HepG2 (cell line): Measurements from ENCODE around the gene POLL. TPM values are rescaled to one million over a fixed set of nuclear protein-coding genes. Genes with fewer than 3 reads are reported as not detected.

Experiments used
- ARID2 ChIP-seq: sonication (generic); formaldehyde crosslinking; IDR thresholded peaks from 2 replicates; pipeline ENCODE4 v1.8.1; 2022; ENCODE audit warnings: mild to moderate bottlenecking, missing genetic modification reagents, borderline replicate concordance
- ASH2L ChIP-seq: fragments of 300-600, 200-600 bp; sonication (generic); IDR thresholded peaks from 2 replicates; pipeline ENCODE4 v1.7.0; 2017; ENCODE audit warnings: low read depth, mild to moderate bottlenecking, moderate library complexity, mixed read lengths, low read length; ENCODE audit not compliant: insufficient read length
- ATF7-NPFF ChIP-seq: sonication (generic); formaldehyde crosslinking; IDR thresholded peaks from 2 replicates; pipeline ENCODE4 v1.8.1; 2023; ENCODE audit warnings: mild to moderate bottlenecking, low read depth, missing genetic modification reagents, moderate library complexity
- EHMT2 ChIP-seq: fragments of 200-600 bp; sonication (generic); IDR thresholded peaks from 2 replicates; pipeline ENCODE4 v1.7.0; 2017; ENCODE audit warnings: antibody characterized with exemption, low read depth, low read length, borderline replicate concordance
- FOSL2 ChIP-seq: sonication (generic); formaldehyde crosslinking; IDR thresholded peaks from 2 replicates; pipeline ENCODE4 v1.4.0; 2020; ENCODE audit warnings: missing genetic modification reagents
- GABPA ChIP-seq, 2 experiments: IDR thresholded peaks; 2 replicates each; pipeline ENCODE4 v1.6.1; 2011 to 2016; ENCODE audit warnings: low read depth in 2 of 2, low read length in 1 of 2, missing biosample characterization in 1 of 2, missing genetic modification characterization in 1 of 2
- HDAC6 ChIP-seq: fragments of 200-600 bp; sonication (generic); IDR thresholded peaks from 2 replicates; pipeline ENCODE4 v1.7.0; 2017; ENCODE audit warnings: mild to moderate bottlenecking, antibody characterized with exemption, low read length, low read depth
- HMGXB3 ChIP-seq: sonication (generic); formaldehyde crosslinking; IDR thresholded peaks from 2 replicates; pipeline ENCODE4 v1.4.0; 2020; ENCODE audit warnings: missing genetic modification reagents, borderline replicate concordance
- KLF15 ChIP-seq: sonication (generic); formaldehyde crosslinking; IDR thresholded peaks from 2 replicates; pipeline ENCODE4 v1.8.1; 2023; ENCODE audit warnings: borderline replicate concordance, mild to moderate bottlenecking, inconsistent platforms, missing genetic modification reagents, mixed read lengths
- KLF16 ChIP-seq, 2 experiments: sonication (generic) in 1 of 2; formaldehyde crosslinking in 1 of 2; IDR thresholded peaks; 2 replicates each; pipeline versions ENCODE4 v1.6.1 to v1.8.0; 2016 to 2023; ENCODE audit warnings: missing genetic modification reagents in 2 of 2, missing compliant biosample characterization in 1 of 2
- MTA1 ChIP-seq: sonication (generic); formaldehyde crosslinking; IDR thresholded peaks from 2 replicates; pipeline ENCODE4 v1.4.0; 2020; ENCODE audit warnings: missing genetic modification reagents, mild to moderate bottlenecking, borderline replicate concordance
- NR2F1 ChIP-seq, 2 experiments: fragments of 450-650 bp in 1 of 2; formaldehyde crosslinking in 1 of 2; IDR thresholded peaks; 2 replicates each; pipeline versions ENCODE4 v1.5.0 to v1.6.1; 2016 to 2020; ENCODE audit warnings: mild to moderate bottlenecking in 1 of 2, missing compliant biosample characterization in 1 of 2, missing genetic modification reagents in 1 of 2, moderate library complexity in 1 of 2
- PATZ1 ChIP-seq: sonication (generic); formaldehyde crosslinking; IDR thresholded peaks from 2 replicates; pipeline ENCODE4 v1.4.0; 2020; ENCODE audit warnings: missing genetic modification reagents
- PHF8 ChIP-seq: sonication (generic); formaldehyde crosslinking; IDR thresholded peaks from 2 replicates; pipeline ENCODE4 v1.5.0; 2020; ENCODE audit warnings: missing genetic modification reagents
- PRPF4 ChIP-seq: fragments of 200-400 bp; formaldehyde crosslinking; IDR thresholded peaks from 2 replicates; pipeline ENCODE4 v1.6.1; 2016; ENCODE audit warnings: low read length, low read depth; ENCODE audit not compliant: poor library complexity, severe bottlenecking
- RBFOX2 ChIP-seq: fragments of 200-400 bp; formaldehyde crosslinking; IDR thresholded peaks from 2 replicates; pipeline ENCODE4 v1.6.1; 2017; ENCODE audit warnings: low read depth, mild to moderate bottlenecking, low read length
- RFX5 ChIP-seq: IDR thresholded peaks from 2 replicates; pipeline ENCODE4 v1.6.1; 2011; ENCODE audit warnings: low read depth, low read length, improper control_type of control experiment
- STAG1 ChIP-seq: sonication (generic); formaldehyde crosslinking; IDR thresholded peaks from 2 replicates; pipeline ENCODE4 v1.4.0; 2020; ENCODE audit warnings: missing genetic modification reagents
- XRCC5 ChIP-seq: fragments of 200-400 bp; formaldehyde crosslinking; optimal IDR thresholded peaks from 2 replicates; pipeline ENCODE3; 2017; ENCODE audit warnings: mild to moderate bottlenecking, low read length
- ZMYM3 ChIP-seq: sonication (generic); formaldehyde crosslinking; IDR thresholded peaks from 2 replicates; pipeline ENCODE4 v1.5.1; 2020; ENCODE audit warnings: mild to moderate bottlenecking, missing genetic modification reagents
- ZNF7 ChIP-seq: IDR thresholded peaks from 2 replicates; pipeline ENCODE4 v1.6.1; 2016; ENCODE audit warnings: missing biosample characterization, missing genetic modification reagents
- ZNF749 ChIP-seq: sonication (generic); formaldehyde crosslinking; IDR thresholded peaks from 2 replicates; pipeline ENCODE4 v1.8.0; 2022; ENCODE audit warnings: mild to moderate bottlenecking, missing genetic modification reagents, moderate library complexity, borderline replicate concordance
- ZSCAN30 ChIP-seq: sonication (generic); formaldehyde crosslinking; IDR thresholded peaks from 2 replicates; pipeline ENCODE4 v1.5.0; 2020; ENCODE audit warnings: mild to moderate bottlenecking, missing genetic modification reagents
- polyA plus RNA-seq, 8 experiments: library from polyadenylated mRNA; depleted of rRNA in 3 of 8; stranded (reverse) in 7 of 8; unstranded in 1 of 8; fragments of >200 nt; fragmentation: Illumina TruSeq in 4 of 8; extraction: Trizol in 4 of 8; gene quantifications; 2 replicates each; pipeline versions ENCODE4 v1.2.1 to v1.2.3, GENCODE V29; 2011 to 2016; ENCODE audit warnings: low read depth in 4 of 8, missing spikeins in 1 of 8, mixed read lengths in 1 of 8; ENCODE audit not compliant: insufficient read depth in 1 of 8
- total RNA-seq, 5 experiments: library from RNA; depleted of rRNA; stranded (reverse); fragments of >200 nt; fragmentation: Illumina TruSeq; extraction: Trizol; gene quantifications; 2 replicates each; pipeline ENCODE4 v1.2.3, GENCODE V29; 2016; ENCODE audit warnings: low read depth in 1 of 5

The POLL gene
- total and polyA plus RNA-seq, 2 of the 13 experiments (the other 11 are each of a cell fraction or from before 2014, with no cell fraction given) = 13.8 to 19.1 TPM

- 0 out of 4 replicates have a peak, but pooled peaks of 1 of the 2 experiments have one; percentile 28 for TF ChIP-seq KLF16 (CRISPR knock-in tag; IDR thresholded peaks at IDR 0.05)
- TF ChIP-seq RFX5 = peak; percentile 57
- peak; percentile 56; the same call in 1 of the 2 replicates for TF ChIP-seq MTA1 (CRISPR knock-in tag)
- peak; percentile 88 for TF ChIP-seq PATZ1 (CRISPR knock-in tag)
- TF ChIP-seq ATF7-NPFF (CRISPR knock-in tag) = no peak
- TF ChIP-seq NR2F1 (CRISPR knock-in tag; IDR thresholded peaks at IDR 0.05) = no peak
- TF ChIP-seq ZNF749 = no peak; the same call in 1 of the 2 replicates
- no peak for TF ChIP-seq HDAC6
- peak; percentile 86 for TF ChIP-seq PHF8 (CRISPR knock-in tag)
- peak; percentile 37; the same call in 1 of the 2 replicates for TF ChIP-seq FOSL2 (CRISPR knock-in tag)
- no peak; the same call in 1 of the 2 replicates for TF ChIP-seq EHMT2
- peak; percentile 98 for TF ChIP-seq GABPA (IDR thresholded peaks at IDR 0.05; ENCODE audit: low read depth, low read length)
- TF ChIP-seq GABPA (CRISPR knock-in tag; IDR thresholded peaks at IDR 0.05; ENCODE audit: low read depth) = peak; percentile 98
- no peak for TF ChIP-seq STAG1 (CRISPR knock-in tag)
- TF ChIP-seq XRCC5 = peak; percentile 52
- no peak for TF ChIP-seq ZSCAN30 (CRISPR knock-in tag)
- TF ChIP-seq RBFOX2 = peak; percentile 68
- TF ChIP-seq HMGXB3 (CRISPR knock-in tag) = peak; percentile 84
- TF ChIP-seq ARID2 (CRISPR knock-in tag) = no peak
- TF ChIP-seq ZMYM3 = no peak
- no peak for TF ChIP-seq KLF15
- no peak for TF ChIP-seq ZNF7 (CRISPR knock-in tag)
- no peak for TF ChIP-seq PRPF4
- peak; percentile 76 for TF ChIP-seq ASH2L
Measured at GRCh38 chr10:101587725-101588653, at the start of gene POLL, which contains the start of gene DPCD (continued).
